B cell (primary cell): Measurements from ENCODE around the gene CCDC152. TPM values are rescaled to one million over a fixed set of nuclear protein-coding genes. Genes with fewer than 3 reads are reported as not detected.
"Not testable (repeated sequence)": the region's sequence is repeated elsewhere in the genome, so short reads cannot be mapped to it uniquely, and the experiment has no call there.

Experiments used
- ATAC-seq: fragments of 200-7000 bp; cut with Tn5 transposase; one replicate; pipeline ENCODE4 v1.10.0; 2021; ENCODE audit warnings: low read depth, mild to moderate bottlenecking, moderate number of reproducible peaks, moderate library complexity
- CTCF ChIA-PET: fragments of 350-600 bp; sonication (Branson Sonifier 250); formaldehyde crosslinking; loops from one replicate; lab custom pipeline; 2021; ENCODE audit warnings: antibody characterized with exemption, inconsistent platforms; lab: Charles Lee
- POLR2A ChIA-PET: fragments of 350-600 bp; sonication (Branson Sonifier 250); formaldehyde crosslinking; loops from one replicate; lab custom pipeline; 2021; ENCODE audit warnings: antibody characterized with exemption; lab: Charles Lee
- DNase-seq: peaks from one replicate; pipeline ENCODE4 v3.0.0; 2013
- H2AFZ ChIP-seq: 2 replicates; pipeline ENCODE4 v1.6.1; 2012; ENCODE audit warnings: mild to moderate bottlenecking, low read depth, low read length; ENCODE audit not compliant: insufficient read depth, poor library complexity, severe bottlenecking
- H3K27ac ChIP-seq, 2 donors: 1 replicate in 1 of 2; 2 replicates in 1 of 2; pipeline ENCODE4 v1.5.1; 2012 to 2013; ENCODE audit warnings: low read length in 2 of 2, mild to moderate bottlenecking in 2 of 2, moderate library complexity in 1 of 2
- H3K27me3 ChIP-seq, 4 experiments: fragments of 200-600 bp in 1 of 4; sonication (generic) in 1 of 4; replicated peaks in 1 of 4; 1 replicate in 2 of 4; 2 replicates in 2 of 4; pipeline versions ENCODE4 v1.6.1 to v1.7.0; 2013 to 2016; ENCODE audit warnings: low read length in 3 of 4, mild to moderate bottlenecking in 2 of 4, mixed read lengths in 1 of 4, moderate library complexity in 1 of 4; ENCODE audit not compliant: insufficient read depth in 4 of 4, control insufficient read depth in 3 of 4; ENCODE audit errors: control extremely low read depth in 1 of 4
- H3K36me3 ChIP-seq, 2 experiments: replicated peaks in 1 of 2; 1 replicate in 1 of 2; 2 replicates in 1 of 2; pipeline versions ENCODE4 v1.6.1 to v1.7.1; 2013; ENCODE audit warnings: low read length in 1 of 2; ENCODE audit not compliant: insufficient read depth in 2 of 2, control insufficient read depth in 1 of 2; ENCODE audit errors: control extremely low read depth in 1 of 2, extremely low read depth in 1 of 2
- H3K4me1 ChIP-seq, 2 donors: fragments of 200-600 bp in 1 of 2; sonication (generic) in 1 of 2; 1 replicate in 1 of 2; 2 replicates in 1 of 2; pipeline versions ENCODE4 v1.5.1 to v1.6.1; 2013 to 2017; ENCODE audit warnings: low read length in 2 of 2; ENCODE audit not compliant: control insufficient read depth in 2 of 2, insufficient read depth in 2 of 2
- H3K4me2 ChIP-seq: replicated peaks from 2 replicates; pipeline ENCODE3; 2012; ENCODE audit warnings: mild to moderate bottlenecking, low read depth, low read length; ENCODE audit not compliant: poor library complexity, severe bottlenecking
- H3K4me3 ChIP-seq, 5 experiments: fragments of 200-600 bp in 1 of 5; sonication (generic) in 1 of 5; 1 replicate in 3 of 5; 2 replicates in 2 of 5; pipeline versions ENCODE4 v1.5.1 to v1.7.0; 2011 to 2016; ENCODE audit warnings: low read length in 4 of 5, mild to moderate bottlenecking in 4 of 5, low read depth in 2 of 5, control low read depth in 1 of 5, moderate library complexity in 1 of 5; ENCODE audit not compliant: insufficient read depth in 1 of 5; ENCODE audit errors: control extremely low read depth in 1 of 5, extremely low read depth in 1 of 5
- H3K79me2 ChIP-seq: fragments of 200-600 bp; sonication (generic); one replicate; pipeline ENCODE4 v1.6.0; 2016; ENCODE audit warnings: low read length; ENCODE audit not compliant: control insufficient read depth, insufficient read depth
- H3K9ac ChIP-seq: fragments of 200-600 bp; sonication (generic); 2 replicates; pipeline ENCODE4 v1.6.1; 2017; ENCODE audit warnings: mild to moderate bottlenecking, low read length, moderate library complexity
- H3K9me3 ChIP-seq, 3 donors: one replicate each; pipeline versions ENCODE4 v1.6.1 to v1.7.1; 2013; ENCODE audit warnings: low read length in 2 of 3; ENCODE audit not compliant: control insufficient read depth in 2 of 3, insufficient read depth in 1 of 3; ENCODE audit errors: control extremely low read depth in 1 of 3
- H4K20me1 ChIP-seq: 2 replicates; pipeline ENCODE4 v1.6.0; 2012; ENCODE audit warnings: mild to moderate bottlenecking, low read length; ENCODE audit not compliant: insufficient read depth, control insufficient read depth, poor library complexity, severe bottlenecking
- H3K27ac Mint-ChIP-seq: one replicate; pipeline ENCODE4 v1.8.0; 2021; ENCODE audit warnings: mixed read lengths
- H3K27me3 Mint-ChIP-seq: one replicate; pipeline ENCODE4 v1.8.0; 2021; ENCODE audit warnings: mixed read lengths
- H3K4me1 Mint-ChIP-seq: one replicate; pipeline ENCODE4 v1.8.0; 2021; ENCODE audit warnings: mixed read lengths
- H3K4me3 Mint-ChIP-seq: one replicate; pipeline ENCODE4 v1.8.0; 2021; ENCODE audit warnings: mixed read lengths
- H3K9me3 Mint-ChIP-seq: one replicate; pipeline ENCODE4 v1.8.0; 2022; ENCODE audit warnings: mixed read lengths; ENCODE audit not compliant: insufficient read depth
- CTCF ChIP-seq: fragments of 200-600 bp; IDR thresholded peaks from one replicate; pipeline ENCODE4 v1.8.0; 2022; ENCODE audit warnings: antibody characterized with exemption, mild to moderate bottlenecking
- EZH2 ChIP-seq: IDR thresholded peaks from 2 replicates; pipeline ENCODE4 v1.6.1; 2012; ENCODE audit warnings: borderline replicate concordance, low read depth, mild to moderate bottlenecking, moderate library complexity, low read length; ENCODE audit not compliant: insufficient read depth, poor library complexity, severe bottlenecking
- WGBS: methylation state at CpG from one replicate; pipeline ENCODE4 v1.1.5; 2013; ENCODE audit warnings: missing lambda C conversion rate; ENCODE audit not compliant: insufficient coverage; 5-methylcytosine and 5-hydroxymethylcytosine counted together
- intact Hi-C: fragments of 100-400 bp; cut with micrococcal nuclease; formaldehyde crosslinking; loops from one replicate; pipeline ENCODE4 v1.10.0; 2022
- polyA plus RNA-seq: library from polyadenylated mRNA; depleted of rRNA; stranded (reverse); fragments of >200 nt; gene quantifications from 2 replicates; pipeline ENCODE4 v1.2.3, GENCODE V29; 2012
- total RNA-seq, 2 donors: library from RNA; stranded (reverse); fragments of 120-200 nt in 1 of 2; gene quantifications; 1 replicate in 1 of 2; 2 replicates in 1 of 2; pipeline versions ENCODE4 v1.2.3 to v1.2.4, GENCODE V29; 2013 to 2022

Gene CCDC152
- total and polyA plus RNA-seq, 2 donors (not counting 1 experiment from before 2014, with no cell fraction given) = 1.0 to 4.8 TPM

DNA sequence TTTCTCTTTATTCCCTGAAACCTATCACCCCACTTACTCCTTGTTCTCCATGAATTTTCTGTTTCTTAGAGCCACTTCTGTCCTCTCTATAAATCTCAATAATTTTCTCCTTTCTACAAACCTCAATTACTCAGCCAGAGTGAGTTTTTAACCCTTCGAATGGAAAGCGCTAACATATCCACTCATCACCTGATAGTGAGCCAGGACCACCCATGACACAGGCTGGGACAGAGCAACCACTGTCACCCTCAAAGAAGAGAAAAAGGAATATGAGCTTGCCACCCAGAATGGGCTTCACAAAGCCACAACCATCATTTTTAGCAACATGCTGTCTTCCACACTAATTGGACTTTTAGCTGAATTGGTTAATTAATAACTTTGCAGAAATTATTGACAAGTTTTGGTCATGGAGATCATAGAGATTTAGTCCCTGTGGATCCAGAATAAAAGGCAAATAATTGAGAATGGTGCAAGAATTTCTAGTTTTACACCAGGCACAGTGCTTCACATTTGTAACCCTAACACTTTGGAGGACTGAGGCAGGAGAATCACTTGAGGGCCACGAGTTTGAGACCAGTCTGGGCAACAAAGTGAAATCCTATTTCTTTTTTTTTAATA lies 87.2 kb downstream of the CCDC152 start:
- Histone ChIP-seq H3K9ac (no peak overlapping the region), H3K79me2 (no peaks in the 10 kb centered on the region), H3K36me3 (no peaks in the 10 kb centered on the region), H3K27me3 (no peaks in the 10 kb centered on the region), H2AFZ (no peak overlapping the region), H3K4me1 (no peaks in the 10 kb centered on the region), H3K4me2 (no peak overlapping the region), H3K4me3 (no peak overlapping the region), H4K20me1 (no peaks in the 10 kb centered on the region), H3K27ac (no peak overlapping the region), H3K9me3 (peaks cover 0 to 1% (median 0%) of the 10 kb centered on the region in 3 donors)
- peaks cover 15% of the 10 kb centered on the region for H3K27me3 Mint-ChIP-seq
- no CpG with 5 or more reads among the region's 3 CpGs for WGBS
- TF ChIP-seq CTCF (no peak), EZH2 (no peak)
- H3K9me3 Mint-ChIP-seq = no peaks in the 10 kb centered on the region
- CTCF ChIA-PET = no interaction called here
- POLR2A ChIA-PET = no interaction called here
- H3K4me1 Mint-ChIP-seq = no peaks in the 10 kb centered on the region
- ATAC-seq (no peak), DNase-seq (no peak)
- H3K4me3 Mint-ChIP-seq = no peak overlapping the region
- H3K27ac Mint-ChIP-seq = no peak overlapping the region
- intact Hi-C loops = no loop called here

DNA sequence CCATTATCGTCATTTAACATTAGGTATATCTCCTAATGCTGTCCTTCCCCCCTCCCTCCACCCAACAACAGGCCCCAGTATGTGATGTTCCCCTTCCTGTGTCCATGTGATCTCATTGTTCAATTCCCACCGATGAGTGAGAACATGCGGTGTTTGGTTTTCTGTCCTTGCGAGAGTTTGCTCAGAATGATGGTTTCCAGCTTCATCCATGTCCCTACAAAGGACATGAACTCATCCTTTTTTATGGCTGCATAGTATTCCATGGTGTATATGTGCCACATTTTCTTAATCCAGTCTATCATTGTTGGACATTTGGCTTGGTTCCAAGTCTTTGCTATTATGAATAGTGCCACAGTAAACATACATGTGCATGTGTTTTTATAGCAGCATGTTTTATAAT lies 87.8 kb downstream of the CCDC152 start:
- H3K79me2 ChIP-seq, H3K4me1 ChIP-seq, intact Hi-C loops, H3K4me3 ChIP-seq, H3K9me3 Mint-ChIP-seq, CTCF ChIA-PET, H3K4me1 Mint-ChIP-seq, DNase-seq, ATAC-seq, H2AFZ ChIP-seq, H3K4me2 ChIP-seq, H3K4me3 Mint-ChIP-seq, H3K9ac ChIP-seq, H3K36me3 ChIP-seq, H3K27ac ChIP-seq, H3K27ac Mint-ChIP-seq, H4K20me1 ChIP-seq, POLR2A ChIA-PET, H3K9me3 ChIP-seq, H3K27me3 ChIP-seq: not testable (repeated sequence)
- peaks cover 17% of the 10 kb centered on the region for H3K27me3 Mint-ChIP-seq
- WGBS = 100% methylated on average over 1 of the region's 4 CpGs
